Measurements from ENCODE around the gene PLA2G15. TPM values are rescaled to one million over a fixed set of nuclear protein-coding genes. Genes with fewer than 3 reads are reported as not detected.

The PLA2G15 gene
- total and polyA plus RNA-seq, 4 donors = 7.2 to 28.4 (median 10.5) TPM

DNA sequence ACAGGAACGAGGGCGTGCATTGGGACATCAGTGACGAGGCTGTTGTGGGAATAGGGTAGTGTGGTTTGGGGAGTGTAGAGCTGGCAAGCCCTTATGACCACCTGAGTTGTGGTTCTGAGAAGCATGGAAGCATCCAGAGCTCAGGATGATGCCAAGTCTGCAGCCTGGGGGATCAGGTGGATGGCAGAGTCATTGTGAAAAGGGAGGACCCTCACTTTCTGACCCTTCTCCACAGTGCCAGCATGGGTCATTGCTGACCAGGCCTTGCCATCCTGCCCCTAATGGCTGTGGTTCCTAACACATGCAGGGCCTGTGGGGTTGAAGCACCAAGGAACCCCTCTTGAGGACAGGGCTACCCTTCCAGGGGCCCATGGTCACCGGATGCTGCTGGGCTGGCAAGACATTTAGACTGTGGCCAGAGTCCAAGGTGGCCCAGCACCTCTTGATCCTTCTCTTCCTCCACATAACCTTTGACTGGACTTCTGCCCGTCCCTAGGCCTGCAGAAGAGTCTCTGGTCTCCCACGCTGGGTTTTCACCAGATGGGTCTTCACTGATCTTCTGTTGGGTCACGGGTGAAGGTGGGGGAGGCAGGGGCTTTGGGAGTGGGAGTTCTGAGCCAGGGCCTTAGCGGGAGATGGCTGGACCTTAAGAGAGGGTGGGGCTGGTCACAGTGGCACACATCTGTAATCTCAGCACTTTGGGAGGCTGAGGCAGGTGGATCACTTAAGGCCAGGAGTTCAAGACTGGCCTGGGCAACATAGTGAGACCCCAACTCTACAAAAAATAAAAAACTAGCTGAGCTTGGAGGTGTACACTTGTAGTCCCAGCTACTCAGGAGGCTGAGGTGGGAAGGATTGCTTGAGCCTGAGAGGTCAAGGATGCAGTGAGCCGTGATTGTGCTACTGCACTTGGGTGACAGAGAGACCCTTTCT, 2.0 kb upstream of the PLA2G15 start:
- ATAC-seq (ENCODE audit: low FRiP score) (no peak), DNase-seq (peak in 1 of 2 donors; percentile 26)
- no peaks in the 10 kb centered on the region for H3K27me3 ChIP-seq (ENCODE audit: control insufficient read depth in 1 of 2, insufficient read depth in 2 of 2, low read length in 1 of 2)
- no peaks in the 10 kb centered on the region for H3K36me3 ChIP-seq (ENCODE audit: control insufficient read depth in 1 of 2, insufficient read depth in 2 of 2, low read length in 1 of 2)
- WGBS, 2 donors = 88% methylated on average over 9 of the region's 9 CpGs
- H3K9me3 ChIP-seq (ENCODE audit: control insufficient read depth, low read length) = no peaks in the 10 kb centered on the region
- intact Hi-C loops (cut with DNase I) = loop anchor here in 1 of 2 donors (5.0 kb wide), 1 partner anchor 84 kb away; no protein-coding TSS in a partner anchor
- no peaks in the 10 kb centered on the region for H3K4me1 ChIP-seq (ENCODE audit: control insufficient read depth in 1 of 2, insufficient read depth in 2 of 2, low read length in 2 of 2)
- no peak overlapping the region for H3K4me3 ChIP-seq (ENCODE audit: low read length in 2 of 2)
- H3K27ac ChIP-seq (ENCODE audit: low read depth in 1 of 2, low read length in 2 of 2) = no peak overlapping the region

DNA sequence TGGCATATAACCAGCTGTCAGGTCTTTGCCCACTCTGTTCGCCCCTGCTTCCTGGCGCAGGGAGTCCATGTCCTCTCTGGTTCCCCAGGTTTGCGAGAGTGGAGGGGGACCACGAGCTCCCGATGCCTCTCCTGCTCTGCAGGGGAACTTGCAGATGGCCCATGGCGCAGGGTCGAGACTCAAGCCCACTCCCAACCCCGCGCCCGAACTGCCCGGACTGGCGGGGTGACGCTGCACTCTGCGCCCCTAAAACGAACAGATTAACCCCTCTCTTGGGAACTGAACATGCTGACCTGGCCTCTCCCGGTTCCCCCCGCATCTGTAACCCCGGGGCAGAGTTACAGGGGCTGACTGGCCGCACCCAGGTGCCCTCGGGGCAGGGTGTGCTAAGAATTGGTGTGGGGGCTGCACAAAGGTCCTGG, 681 bp upstream of the PLA2G15 start:
- DNase-seq (peak; percentile 48 to 70), ATAC-seq (ENCODE audit: low FRiP score) (no peak)
- Histone ChIP-seq H3K9me3 (ENCODE audit: control insufficient read depth, low read length) (no peaks in the 10 kb centered on the region), H3K4me3 (ENCODE audit: low read length in 2 of 2) (peak overlapping the region; percentile 58 to 74), H3K36me3 (ENCODE audit: control insufficient read depth in 1 of 2, insufficient read depth in 2 of 2, low read length in 1 of 2) (no peaks in the 10 kb centered on the region), H3K27me3 (ENCODE audit: control insufficient read depth in 1 of 2, insufficient read depth in 2 of 2, low read length in 1 of 2) (no peaks in the 10 kb centered on the region), H3K4me1 (ENCODE audit: control insufficient read depth in 1 of 2, insufficient read depth in 2 of 2, low read length in 2 of 2) (no peaks in the 10 kb centered on the region), H3K27ac (ENCODE audit: low read depth in 1 of 2, low read length in 2 of 2) (no peak overlapping the region)
- WGBS, 2 donors = 4 to 5% methylated on average over 20 of the region's 20 CpGs
- intact Hi-C loops (cut with DNase I) = loop anchor here in 1 of 2 donors (5.0 kb wide), 1 partner anchor 83 kb away; no protein-coding TSS in a partner anchor

DNA sequence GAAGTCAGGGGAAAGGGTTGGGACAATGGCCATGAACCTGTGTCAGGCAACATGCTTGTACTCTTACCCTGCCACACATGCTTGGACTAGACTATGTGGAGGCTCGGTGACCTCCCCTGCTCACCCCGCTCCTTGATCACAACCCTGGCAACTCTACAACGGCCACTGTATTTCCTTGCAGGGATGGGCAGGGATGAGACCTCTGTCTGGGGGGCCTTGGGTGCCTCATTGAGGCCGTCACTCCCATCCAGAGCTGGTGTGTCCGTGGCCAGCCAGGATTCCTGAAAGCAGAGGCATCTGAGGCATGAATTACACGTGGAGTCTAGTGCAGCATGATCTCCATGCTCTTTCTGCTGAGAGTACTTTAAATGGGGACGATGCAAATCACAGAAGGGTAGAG, 948 bp downstream of the PLA2G15 start:
- H3K36me3 ChIP-seq (ENCODE audit: control insufficient read depth in 1 of 2, insufficient read depth in 2 of 2, low read length in 1 of 2) = no peaks in the 10 kb centered on the region
- WGBS, 2 donors = 69 to 72% methylated on average over 7 of the region's 7 CpGs
- DNase-seq (peak in 1 of 2 donors; percentile 50), ATAC-seq (ENCODE audit: low FRiP score) (no peak)
- H3K4me3 ChIP-seq (ENCODE audit: low read length in 2 of 2) = no peak overlapping the region
- intact Hi-C loops (cut with DNase I) = loop anchor here in 1 of 2 donors (5.0 kb wide), 1 partner anchor 66 kb away; the partner anchor contains the start of genes PRMT7 and SLC7A6OS
- no peaks in the 10 kb centered on the region for H3K4me1 ChIP-seq (ENCODE audit: control insufficient read depth in 1 of 2, insufficient read depth in 2 of 2, low read length in 2 of 2)
- no peaks in the 10 kb centered on the region for H3K9me3 ChIP-seq (ENCODE audit: control insufficient read depth, low read length)
- H3K27ac ChIP-seq (ENCODE audit: low read depth in 1 of 2, low read length in 2 of 2) = no peak overlapping the region
- H3K27me3 ChIP-seq (ENCODE audit: control insufficient read depth in 1 of 2, insufficient read depth in 2 of 2, low read length in 1 of 2) = no peaks in the 10 kb centered on the region

DNA sequence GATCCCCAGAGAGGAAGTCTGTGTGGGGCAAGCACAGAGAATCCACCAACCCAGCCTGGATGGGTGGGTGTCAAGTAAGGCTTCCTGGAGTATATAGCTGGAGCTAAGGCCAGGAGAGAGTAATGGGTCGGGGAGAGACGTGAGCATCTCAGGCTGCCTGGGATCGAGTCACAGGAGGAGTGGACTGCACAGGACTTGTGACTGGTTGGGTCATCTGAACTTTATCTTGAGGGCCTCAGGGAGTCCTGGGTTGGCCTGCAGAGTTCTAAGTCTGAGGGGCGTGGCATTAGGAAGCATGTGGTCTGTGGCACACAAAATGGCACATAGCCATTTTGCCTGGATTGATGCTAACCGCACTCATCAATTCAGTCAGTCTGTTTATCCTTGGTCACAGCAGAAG, 1.5 kb downstream of the PLA2G15 start:
- no peaks in the 10 kb centered on the region for H3K4me1 ChIP-seq (ENCODE audit: control insufficient read depth in 1 of 2, insufficient read depth in 2 of 2, low read length in 2 of 2)
- 74 to 79% methylated on average over 5 of the region's 5 CpGs for WGBS, 2 donors
- H3K4me3 ChIP-seq (ENCODE audit: low read length in 2 of 2) = no peak overlapping the region
- no peak for ATAC-seq (ENCODE audit: low FRiP score)
- no peaks in the 10 kb centered on the region for H3K36me3 ChIP-seq (ENCODE audit: control insufficient read depth in 1 of 2, insufficient read depth in 2 of 2, low read length in 1 of 2)
- H3K27ac ChIP-seq (ENCODE audit: low read depth in 1 of 2, low read length in 2 of 2) = no peak overlapping the region
- no peaks in the 10 kb centered on the region for H3K9me3 ChIP-seq (ENCODE audit: control insufficient read depth, low read length)
- DNase-seq = peak in 1 of 2 donors; percentile 55
- no peaks in the 10 kb centered on the region for H3K27me3 ChIP-seq (ENCODE audit: control insufficient read depth in 1 of 2, insufficient read depth in 2 of 2, low read length in 1 of 2)
- intact Hi-C loops (cut with DNase I) = loop anchor here in 1 of 2 donors (5.0 kb wide), 1 partner anchor 66 kb away; the partner anchor contains the start of genes PRMT7 and SLC7A6OS

DNA sequence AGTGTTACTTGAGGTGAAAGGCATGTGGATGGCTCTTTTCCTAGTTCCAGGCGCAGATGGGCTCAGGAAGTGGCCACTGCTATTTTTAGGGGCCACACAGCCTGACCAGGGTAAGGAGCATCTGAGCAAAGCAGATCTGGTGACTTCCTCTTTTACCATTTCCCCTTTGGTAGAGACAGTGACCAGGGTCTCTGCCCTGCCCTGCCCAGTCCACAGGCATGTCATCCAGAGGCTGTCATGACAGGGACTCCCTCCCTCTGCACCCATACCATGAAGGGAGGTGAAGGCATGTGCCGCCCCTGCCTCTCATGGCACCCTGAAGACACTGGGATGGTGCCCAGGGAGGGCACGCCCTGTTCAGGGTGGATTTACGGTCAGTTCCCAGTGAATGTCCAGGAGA, 2.2 kb downstream of the PLA2G15 start:
- DNase-seq = peak; percentile 66 to 73
- H3K36me3 ChIP-seq (ENCODE audit: control insufficient read depth in 1 of 2, insufficient read depth in 2 of 2, low read length in 1 of 2) = no peaks in the 10 kb centered on the region
- no peaks in the 10 kb centered on the region for H3K27me3 ChIP-seq (ENCODE audit: control insufficient read depth in 1 of 2, insufficient read depth in 2 of 2, low read length in 1 of 2)
- H3K27ac ChIP-seq (ENCODE audit: low read depth in 1 of 2, low read length in 2 of 2) = no peak overlapping the region
- 81 to 83% methylated on average over 4 of the region's 4 CpGs for WGBS, 2 donors
- intact Hi-C loops (cut with DNase I) = loop anchor here in 1 of 2 donors (5.0 kb wide), 1 partner anchor 65 kb away; the partner anchor contains the start of genes PRMT7 and SLC7A6OS
- no peaks in the 10 kb centered on the region for H3K9me3 ChIP-seq (ENCODE audit: control insufficient read depth, low read length)
- H3K4me3 ChIP-seq (ENCODE audit: low read length in 2 of 2) = no peak overlapping the region
- no peaks in the 10 kb centered on the region for H3K4me1 ChIP-seq (ENCODE audit: control insufficient read depth in 1 of 2, insufficient read depth in 2 of 2, low read length in 2 of 2)
- no peak for ATAC-seq (ENCODE audit: low FRiP score)

DNA sequence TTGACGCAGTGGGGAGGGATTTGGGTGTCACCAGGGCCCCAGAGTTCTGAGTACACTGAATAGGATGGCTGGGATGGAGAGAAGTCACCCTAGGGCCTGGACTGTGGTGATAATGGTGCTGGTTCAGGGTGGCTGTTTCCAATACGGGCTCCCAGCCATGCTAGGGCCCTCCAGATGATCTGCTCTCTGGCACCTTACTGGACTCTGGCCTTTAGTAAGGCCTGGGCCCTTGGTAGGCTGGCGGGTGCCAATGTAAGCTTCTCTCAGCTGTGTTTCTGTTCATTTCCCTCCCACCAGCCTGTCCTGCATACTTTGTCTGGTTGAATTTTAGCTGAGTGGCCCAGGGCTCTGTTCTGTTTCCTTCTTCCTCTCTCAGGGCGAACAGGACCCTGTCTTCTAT, 2.8 kb downstream of the PLA2G15 start:
- no peaks in the 10 kb centered on the region for H3K27me3 ChIP-seq (ENCODE audit: control insufficient read depth in 1 of 2, insufficient read depth in 2 of 2, low read length in 1 of 2)
- WGBS, 2 donors = 38 to 43% methylated on average over 4 of the region's 4 CpGs
- intact Hi-C loops (cut with DNase I) = loop anchor here in 1 of 2 donors (5.0 kb wide), 1 partner anchor 64 kb away; the partner anchor contains the start of genes PRMT7 and SLC7A6OS
- no peak overlapping the region for H3K4me3 ChIP-seq (ENCODE audit: low read length in 2 of 2)
- no peaks in the 10 kb centered on the region for H3K4me1 ChIP-seq (ENCODE audit: control insufficient read depth in 1 of 2, insufficient read depth in 2 of 2, low read length in 2 of 2)
- H3K9me3 ChIP-seq (ENCODE audit: control insufficient read depth, low read length) = no peaks in the 10 kb centered on the region
- DNase-seq = no peak
- no peak for ATAC-seq (ENCODE audit: low FRiP score)
- H3K36me3 ChIP-seq (ENCODE audit: control insufficient read depth in 1 of 2, insufficient read depth in 2 of 2, low read length in 1 of 2) = no peaks in the 10 kb centered on the region
- H3K27ac ChIP-seq (ENCODE audit: low read depth in 1 of 2, low read length in 2 of 2) = no peak overlapping the region

DNA sequence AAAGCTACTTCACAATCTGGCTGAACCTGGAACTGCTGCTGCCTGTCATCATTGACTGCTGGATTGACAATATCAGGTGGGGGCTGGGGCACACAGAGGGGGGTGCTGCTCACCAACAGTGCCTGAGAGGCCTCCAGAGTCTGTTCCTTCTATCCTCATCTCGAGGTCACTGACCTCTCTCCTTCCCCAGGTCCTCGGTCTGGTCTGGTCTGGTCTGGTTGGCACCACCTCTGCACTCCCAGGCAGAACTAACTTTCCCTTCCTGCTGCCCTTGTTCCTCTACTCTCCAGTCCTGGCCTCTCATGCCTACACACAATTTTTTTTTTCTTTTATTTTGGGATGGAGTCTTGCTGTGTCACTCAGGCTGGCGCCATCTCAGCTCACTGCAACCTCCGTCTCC, 4.2 kb downstream of the PLA2G15 start:
- Histone ChIP-seq H3K27ac (ENCODE audit: low read depth in 1 of 2, low read length in 2 of 2) (no peak overlapping the region), H3K27me3 (ENCODE audit: control insufficient read depth in 1 of 2, insufficient read depth in 2 of 2, low read length in 1 of 2) (no peaks in the 10 kb centered on the region), H3K4me1 (ENCODE audit: control insufficient read depth in 1 of 2, insufficient read depth in 2 of 2, low read length in 2 of 2) (no peaks in the 10 kb centered on the region), H3K9me3 (ENCODE audit: control insufficient read depth, low read length) (no peaks in the 10 kb centered on the region), H3K36me3 (ENCODE audit: control insufficient read depth in 1 of 2, insufficient read depth in 2 of 2, low read length in 1 of 2) (peaks cover 0 to 2% of the 10 kb centered on the region in 2 donors), H3K4me3 (ENCODE audit: low read length in 2 of 2) (no peak overlapping the region)
- DNase-seq (no peak), ATAC-seq (ENCODE audit: low FRiP score) (no peak)
- intact Hi-C loops (cut with DNase I) = loop anchor here in 1 of 2 donors (5.0 kb wide), 1 partner anchor 63 kb away; the partner anchor contains the start of genes PRMT7 and SLC7A6OS
- 90 to 91% methylated on average over 4 of the region's 4 CpGs for WGBS, 2 donors

DNA sequence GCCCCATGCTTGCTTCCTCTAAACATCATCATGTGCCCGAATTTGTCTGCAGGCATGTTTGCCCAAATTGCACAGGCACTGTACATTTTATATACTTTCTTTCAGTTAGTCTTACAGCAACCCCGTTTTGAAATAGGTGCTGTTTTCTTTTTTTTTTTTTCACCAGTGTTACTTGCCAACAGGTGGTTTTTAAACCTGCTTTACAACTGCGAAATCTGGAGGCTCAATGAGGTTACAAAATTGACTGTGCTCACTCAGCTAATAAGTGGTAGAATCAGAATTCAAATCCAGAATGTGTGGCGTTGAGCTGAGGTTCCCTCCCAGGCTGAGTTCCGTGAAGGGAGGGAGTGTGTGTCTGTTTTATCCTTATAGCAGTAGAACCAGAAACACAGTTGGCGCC, 5.8 kb downstream of the PLA2G15 start:
- 91 to 92% methylated on average over 6 of the region's 6 CpGs for WGBS, 2 donors
- H3K36me3 ChIP-seq (ENCODE audit: control insufficient read depth in 1 of 2, insufficient read depth in 2 of 2, low read length in 1 of 2) = peaks cover 0 to 4% of the 10 kb centered on the region in 2 donors

More for the DNA sequence above, 5.8 kb downstream of the PLA2G15 start:
- no peaks in the 10 kb centered on the region for H3K27me3 ChIP-seq (ENCODE audit: control insufficient read depth in 1 of 2, insufficient read depth in 2 of 2, low read length in 1 of 2)
- ATAC-seq (ENCODE audit: low FRiP score) (no peak), DNase-seq (no peak)
- H3K4me3 ChIP-seq (ENCODE audit: low read length in 2 of 2) = no peak overlapping the region
- intact Hi-C loops (cut with DNase I) = no loop called here
- H3K27ac ChIP-seq (ENCODE audit: low read depth in 1 of 2, low read length in 2 of 2) = no peak overlapping the region
- H3K9me3 ChIP-seq (ENCODE audit: control insufficient read depth, low read length) = no peaks in the 10 kb centered on the region
- H3K4me1 ChIP-seq (ENCODE audit: control insufficient read depth in 1 of 2, insufficient read depth in 2 of 2, low read length in 2 of 2) = no peaks in the 10 kb centered on the region
